Activated T-cell treated with anti-CD3 and anti-CD28 coated beads for 48 hours (primary cell): ENCODE measurements around the gene ZNF557.

Source experiments
- DNase-seq: peaks from one replicate; pipeline ENCODE4 v3.0.0-alpha.2; 2020; ENCODE audit warnings: low read depth

The ZNF557 gene

DNA sequence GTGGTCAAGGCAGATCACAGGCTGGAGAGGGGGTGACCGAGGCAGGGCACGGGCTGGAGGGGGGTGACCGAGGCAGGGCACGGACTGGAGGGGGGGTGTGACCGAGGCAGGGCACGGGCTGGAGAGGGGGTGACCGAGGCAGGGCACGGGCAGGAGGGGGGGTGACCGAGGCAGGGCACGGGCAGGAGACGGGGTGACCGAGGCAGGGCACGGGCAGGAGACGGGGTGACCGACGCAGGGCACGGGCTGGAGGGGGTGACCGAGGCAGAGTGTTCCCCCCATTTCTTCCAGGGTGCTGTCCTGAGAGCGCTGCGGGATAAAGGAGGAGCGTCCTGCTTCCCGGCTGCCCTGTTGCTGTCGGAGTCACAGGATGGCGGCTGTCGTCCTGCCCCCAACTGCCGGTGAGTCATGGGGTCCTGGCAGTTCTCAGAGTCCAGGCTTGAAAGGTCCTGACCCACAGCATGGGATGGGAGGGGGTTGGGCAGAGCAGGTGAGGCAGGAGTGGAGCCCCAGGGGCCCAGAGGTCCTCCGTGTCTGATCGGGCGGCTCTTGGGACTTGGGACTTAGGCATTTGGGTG, 5.3 kb downstream of the ZNF557 start:
- DNase-seq, result no peak

DNA sequence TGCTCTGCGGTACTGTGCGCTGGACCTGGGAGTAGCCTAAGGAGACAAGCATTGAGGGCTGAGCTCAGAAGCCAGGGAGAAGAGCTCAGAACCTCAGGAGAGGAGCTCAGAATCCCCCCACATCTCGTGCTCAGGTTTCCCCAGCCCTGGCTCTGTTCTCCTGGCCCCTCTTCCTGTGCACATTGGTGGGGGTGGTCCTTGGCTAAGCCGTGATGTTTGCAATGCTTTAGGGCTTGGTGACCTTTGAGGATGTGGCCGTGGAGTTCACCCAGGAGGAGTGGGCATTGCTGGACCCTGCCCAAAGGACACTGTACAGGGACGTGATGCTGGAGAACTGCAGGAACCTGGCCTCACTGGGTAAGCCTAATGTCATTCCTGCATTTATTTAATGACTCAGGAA, 6.6 kb downstream of the ZNF557 start:
- no peak for DNase-seq

DNA sequence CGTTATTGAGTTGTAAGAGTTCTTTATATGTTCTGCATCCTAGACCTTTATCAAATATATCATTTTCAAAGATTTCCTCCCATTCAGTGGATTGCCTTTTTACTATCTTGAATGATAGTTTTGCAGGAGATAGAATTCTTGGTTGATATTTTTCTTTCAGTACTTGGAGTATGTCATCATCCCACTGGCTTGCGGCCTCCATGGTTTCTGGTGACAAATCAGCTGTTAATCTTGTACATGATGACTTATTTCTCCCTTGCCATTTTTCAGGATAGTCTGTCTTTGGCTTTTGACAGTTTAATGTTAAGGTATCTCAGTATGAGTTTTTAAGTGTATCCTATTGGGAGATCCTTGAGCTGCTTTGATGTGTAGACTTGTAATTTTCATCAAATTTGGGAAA, 8.5 kb downstream of the ZNF557 start:
- no peak for DNase-seq

DNA sequence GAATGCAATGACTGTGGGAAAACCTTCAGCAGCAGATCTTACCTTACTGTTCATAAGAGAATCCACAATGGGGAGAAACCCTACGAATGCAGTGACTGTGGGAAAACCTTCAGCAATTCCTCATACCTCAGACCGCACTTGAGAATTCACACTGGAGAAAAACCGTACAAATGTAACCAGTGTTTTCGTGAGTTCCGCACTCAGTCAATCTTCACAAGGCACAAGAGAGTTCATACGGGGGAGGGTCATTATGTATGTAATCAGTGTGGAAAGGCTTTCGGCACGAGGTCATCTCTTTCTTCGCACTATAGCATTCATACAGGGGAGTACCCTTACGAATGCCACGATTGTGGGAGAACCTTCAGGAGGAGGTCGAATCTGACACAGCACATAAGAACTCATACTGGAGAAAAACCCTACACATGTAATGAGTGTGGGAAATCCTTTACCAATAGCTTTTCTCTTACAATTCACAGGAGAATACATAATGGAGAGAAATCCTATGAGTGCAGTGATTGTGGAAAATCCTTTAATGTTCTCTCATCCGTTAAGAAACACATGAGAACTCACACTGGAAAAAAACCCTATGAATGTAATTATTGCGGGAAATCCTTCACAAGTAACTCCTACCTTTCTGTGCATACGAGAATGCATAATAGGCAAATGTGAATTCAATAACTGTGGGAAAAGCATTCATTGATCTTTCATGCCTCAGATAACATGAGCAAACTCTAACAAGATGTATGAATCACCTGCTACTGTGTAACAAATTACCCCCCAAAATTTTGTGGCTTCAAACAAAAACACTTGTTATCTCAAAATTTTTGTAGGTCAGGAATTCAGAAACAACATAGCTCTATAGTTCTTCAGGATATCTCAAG, 13.8 kb downstream of the ZNF557 start:
- DNase-seq, result no peak

DNA sequence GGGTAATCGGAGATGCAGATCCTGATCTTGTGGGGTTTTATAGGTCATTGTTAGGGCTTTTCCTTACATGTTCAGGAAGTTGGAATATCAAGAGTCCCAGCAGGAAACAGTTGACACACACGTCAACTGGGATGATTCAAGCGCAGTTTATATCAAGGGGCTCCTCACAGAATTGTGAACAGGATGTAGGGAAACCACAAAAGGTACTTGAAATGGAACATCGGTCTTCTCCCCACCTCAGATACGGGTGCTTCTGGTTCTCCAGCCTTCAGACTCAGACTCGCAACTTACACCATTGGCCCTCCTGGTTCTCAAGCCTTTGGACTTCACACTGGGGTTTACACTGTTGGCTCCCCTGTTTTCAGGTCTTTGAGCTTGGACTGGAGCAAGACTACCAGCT, 19.5 kb downstream of the ZNF557 start:
- no peak for DNase-seq

DNA sequence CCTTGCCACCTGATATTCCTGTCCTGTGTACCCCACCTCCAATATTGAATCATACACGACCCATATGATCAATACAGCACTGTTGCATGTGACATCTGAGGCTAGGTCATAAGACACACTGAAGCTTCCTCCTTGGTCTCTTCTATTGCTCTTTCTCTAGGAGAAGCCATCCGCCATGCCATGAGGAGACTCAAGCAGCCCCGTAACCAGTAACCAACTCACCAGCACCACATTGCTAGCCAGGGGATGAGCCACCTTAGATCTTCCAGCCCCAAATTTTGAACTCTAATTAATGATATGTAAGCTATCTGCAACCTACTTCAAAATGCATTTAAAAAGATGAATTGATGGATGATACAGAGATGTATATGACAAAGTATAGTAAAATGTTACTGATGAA, 28.6 kb downstream of the ZNF557 start:
- DNase-seq, result no peak

DNA sequence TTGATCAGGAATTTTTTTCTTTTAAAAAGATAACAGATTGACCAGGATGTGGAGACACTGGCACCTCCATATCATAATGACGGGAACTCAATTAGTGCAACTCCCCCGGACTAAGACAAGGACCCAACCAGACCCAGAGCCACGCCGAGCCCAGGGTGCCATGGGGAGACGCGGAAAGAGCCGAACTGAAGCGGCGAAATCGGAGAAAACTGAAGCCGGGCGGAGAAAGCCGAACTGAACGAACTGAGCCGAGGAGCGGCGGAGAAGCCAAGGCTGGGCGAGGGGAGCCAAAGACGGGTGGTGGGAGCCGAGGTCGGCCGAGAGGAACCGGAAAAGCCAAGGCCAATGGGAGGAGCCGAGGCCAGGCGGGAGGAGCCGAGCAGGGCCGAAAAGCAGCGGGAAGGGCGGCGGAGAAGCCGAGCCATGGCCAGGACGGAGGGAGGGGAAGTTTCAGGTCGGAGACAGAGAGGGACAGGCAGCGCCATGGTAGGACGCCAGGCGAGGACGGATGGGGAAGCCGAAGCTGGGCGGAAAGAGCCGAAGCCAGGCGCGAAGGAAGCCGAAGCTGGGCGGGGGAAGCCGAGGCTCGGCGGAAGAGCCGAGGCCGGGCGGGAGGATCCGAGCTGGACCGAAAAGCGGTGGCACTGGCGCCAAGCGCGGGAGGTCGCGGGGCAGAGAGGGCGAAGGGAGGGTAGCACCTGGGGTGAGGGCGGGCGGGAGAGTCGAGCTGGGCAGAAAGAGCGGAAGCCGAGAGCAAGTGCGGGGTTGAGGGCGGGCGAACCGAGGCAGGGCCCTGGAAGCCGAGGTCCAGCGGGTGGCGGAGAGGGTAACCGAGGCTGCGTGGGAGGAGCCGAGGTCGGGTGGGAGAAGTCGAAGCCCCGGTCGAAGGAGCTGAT, 29.4 kb downstream of the ZNF557 start:
- DNase-seq, result peak; percentile 86

DNA sequence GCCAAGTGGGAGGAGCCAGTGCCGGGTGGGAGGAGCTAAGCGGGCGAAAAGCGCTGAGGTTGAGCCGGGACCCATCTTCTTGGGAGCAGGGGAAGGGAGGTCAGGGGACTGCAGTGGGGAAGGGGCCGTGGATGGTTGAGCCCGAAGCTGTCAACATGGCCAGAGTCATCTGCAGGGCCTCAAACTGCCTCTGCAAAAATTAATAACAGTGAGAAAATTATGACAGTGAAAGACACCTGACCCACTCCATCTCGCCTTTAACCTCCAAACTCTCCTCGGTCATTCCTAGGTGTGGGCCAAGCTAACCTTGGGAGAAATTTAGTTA, 30.1 kb downstream of the ZNF557 start:
- DNase-seq, result no peak

DNA sequence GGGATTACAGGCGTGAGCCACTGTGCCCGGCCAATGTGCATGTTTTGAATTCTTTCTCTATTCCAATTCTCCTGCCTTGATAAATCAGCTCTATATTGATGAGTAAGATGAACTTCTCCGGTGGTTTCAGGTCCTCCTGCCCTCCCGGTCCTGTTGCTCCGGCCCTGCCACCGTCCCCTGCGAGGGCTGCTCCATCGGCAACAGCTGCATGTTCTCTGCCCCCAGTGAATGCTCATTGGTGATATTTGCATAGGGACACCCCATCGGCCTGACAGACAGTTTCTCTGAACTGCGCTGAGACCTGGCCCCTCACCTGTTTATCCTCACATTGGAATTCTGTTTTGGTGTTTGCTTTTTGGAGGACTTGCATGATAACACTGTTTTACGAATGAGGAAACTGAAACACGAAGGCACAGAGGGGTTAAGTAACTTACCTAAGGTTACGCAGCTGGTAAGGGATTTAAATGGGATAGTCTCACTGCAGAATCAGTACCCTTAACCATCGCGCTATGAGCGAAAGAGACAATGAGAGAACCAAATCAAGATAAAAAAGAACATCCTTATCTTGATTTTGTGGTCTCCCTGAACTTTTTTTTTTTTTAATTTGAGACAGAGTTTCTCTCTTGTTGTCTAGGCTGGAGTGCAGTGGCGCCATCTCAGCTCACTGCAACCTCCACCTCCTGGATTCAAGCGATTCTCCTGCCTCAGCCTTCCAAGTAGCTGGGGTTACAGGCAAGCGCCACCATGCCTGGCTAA, 32.2 kb downstream of the ZNF557 start:
- DNase-seq, result no peak

DNA sequence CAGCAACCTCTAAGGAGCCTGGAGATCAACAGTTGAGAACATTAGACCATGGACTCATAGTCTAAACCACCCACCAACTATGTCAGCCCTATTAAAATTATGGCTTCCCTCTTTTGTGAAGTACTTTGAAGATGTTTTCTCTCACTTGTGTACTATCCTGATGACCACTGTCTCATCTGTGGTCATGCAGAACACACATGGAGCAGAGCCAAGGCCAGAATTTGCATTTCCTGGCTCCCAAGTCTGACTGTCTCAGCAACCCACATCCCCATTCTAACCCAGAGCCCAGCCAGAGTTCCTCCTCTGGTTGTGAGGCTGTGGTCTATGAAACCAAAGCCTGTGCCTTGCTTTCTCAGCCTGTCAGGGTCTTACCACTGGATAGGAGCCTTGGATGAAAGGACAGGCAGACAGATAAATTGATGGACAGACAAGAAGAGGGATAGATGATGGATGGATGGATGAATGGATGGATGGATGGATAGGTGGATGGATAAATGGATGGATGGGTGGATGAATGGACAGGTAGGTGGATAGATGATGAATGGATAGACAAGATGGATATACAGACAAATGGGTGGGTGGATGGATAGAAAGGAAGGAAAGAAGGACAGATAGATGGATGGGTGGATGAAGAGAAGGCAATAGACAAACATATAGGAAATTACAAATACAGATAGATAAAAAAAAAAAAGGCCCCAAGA, 35.4 kb downstream of the ZNF557 start:
- DNase-seq, result no peak

DNA sequence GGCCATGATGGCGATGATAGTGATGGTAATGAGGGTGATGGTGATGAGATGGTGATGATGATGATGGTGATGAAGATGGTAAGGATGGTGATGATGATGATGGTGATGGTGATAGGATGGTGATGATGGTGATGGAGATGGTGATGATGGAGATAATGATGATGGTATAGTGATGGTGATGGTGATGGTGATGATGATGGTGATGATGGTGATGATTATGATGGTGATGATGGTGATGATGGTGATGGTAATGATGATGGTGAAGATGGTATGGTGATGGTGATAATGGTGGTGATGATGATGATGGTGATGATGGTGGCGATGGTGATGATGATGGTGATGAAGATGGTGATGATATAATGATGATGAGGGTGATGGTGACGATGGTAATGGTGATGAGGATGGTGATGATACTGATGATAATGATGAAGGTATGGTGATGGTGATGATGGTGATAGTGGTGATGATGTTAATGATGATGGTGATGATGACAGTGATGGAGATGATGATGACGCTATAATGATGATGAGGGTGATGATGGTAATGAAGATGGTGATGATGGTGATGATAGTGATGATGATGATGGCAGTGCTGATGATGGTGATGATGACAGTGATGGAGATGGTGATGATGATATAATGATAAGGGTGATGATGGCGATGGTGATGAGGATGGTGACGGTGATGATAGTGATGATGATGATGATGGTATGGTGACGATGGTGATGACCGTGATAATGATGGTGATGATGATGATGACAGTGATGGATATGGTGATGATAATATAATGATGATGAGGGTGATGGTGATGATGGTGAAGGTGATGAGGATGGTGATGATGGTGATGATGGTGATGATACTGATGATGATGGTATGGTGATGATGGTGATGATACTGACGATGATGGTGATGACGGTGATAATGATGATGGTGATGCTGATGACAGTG, 37.5 kb downstream of the ZNF557 start:
- DNase-seq, result no peak

DNA sequence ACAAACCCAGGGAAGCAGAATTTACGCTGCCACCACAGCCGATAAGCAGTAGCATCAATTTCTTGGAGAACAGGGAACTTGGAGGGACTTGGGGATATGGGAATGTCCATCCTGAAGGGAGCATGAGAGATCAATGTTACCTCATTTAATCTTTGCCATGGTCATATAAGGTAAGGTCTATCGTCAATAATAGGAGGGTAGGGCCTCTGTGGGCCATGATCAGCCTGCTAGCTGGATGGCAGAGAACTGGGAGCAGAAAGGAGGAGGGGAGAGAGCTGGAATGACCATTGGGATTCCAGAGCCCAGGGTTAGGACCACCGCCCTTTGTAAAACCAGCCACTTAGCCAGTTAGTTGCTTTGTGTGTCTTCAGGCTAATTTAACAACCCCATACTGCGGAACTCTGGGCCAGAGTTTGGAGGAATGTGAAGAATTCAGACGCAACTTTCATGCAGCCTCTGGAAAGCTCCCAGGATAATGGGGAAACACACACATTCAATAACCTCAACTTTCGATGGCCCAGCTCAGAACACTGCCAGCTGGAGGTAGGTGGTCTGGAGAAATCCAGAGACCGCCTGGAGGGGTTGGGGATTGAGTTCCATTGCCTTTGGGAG, 40.3 kb downstream of the ZNF557 start:
- DNase-seq, result no peak

DNA sequence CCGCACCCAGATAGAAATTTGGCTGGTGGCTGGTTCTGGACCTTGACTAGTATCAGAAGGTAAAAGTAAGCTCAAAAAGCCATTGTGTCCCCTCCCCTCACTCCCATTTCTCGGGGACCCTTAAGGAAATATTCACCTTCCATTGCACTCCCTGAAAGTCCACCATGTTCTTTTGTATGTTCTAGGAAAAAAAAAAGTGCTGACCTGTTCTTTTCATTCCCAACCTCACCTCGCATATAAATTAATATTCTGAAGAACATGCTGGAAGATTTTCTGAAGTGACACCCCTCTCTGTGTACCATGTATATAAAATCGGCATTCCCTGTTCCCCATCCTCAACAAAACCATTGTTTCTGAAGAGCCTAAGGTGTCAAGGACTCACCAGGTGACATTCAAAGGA, 43.2 kb downstream of the ZNF557 start:
- DNase-seq, result no peak

DNA sequence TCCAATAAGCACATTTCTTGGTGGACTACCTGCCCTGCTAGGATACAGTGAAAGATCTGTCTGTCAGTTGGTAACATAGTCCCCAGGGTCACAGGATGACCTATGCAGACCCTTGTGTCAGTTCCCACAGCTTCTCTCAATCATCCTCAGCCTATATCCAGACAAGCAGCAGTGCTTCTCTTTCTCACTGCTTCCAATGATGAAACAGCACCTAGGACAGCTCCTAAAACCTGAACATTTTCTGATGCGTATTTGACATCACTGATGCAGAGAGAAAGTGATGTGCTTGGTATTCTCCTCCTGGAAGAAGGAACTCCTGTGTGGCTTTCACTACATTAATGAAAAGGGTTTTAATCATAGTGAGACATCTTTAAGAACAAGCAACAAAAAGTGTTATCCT, 43.7 kb downstream of the ZNF557 start:
- DNase-seq, result no peak

DNA sequence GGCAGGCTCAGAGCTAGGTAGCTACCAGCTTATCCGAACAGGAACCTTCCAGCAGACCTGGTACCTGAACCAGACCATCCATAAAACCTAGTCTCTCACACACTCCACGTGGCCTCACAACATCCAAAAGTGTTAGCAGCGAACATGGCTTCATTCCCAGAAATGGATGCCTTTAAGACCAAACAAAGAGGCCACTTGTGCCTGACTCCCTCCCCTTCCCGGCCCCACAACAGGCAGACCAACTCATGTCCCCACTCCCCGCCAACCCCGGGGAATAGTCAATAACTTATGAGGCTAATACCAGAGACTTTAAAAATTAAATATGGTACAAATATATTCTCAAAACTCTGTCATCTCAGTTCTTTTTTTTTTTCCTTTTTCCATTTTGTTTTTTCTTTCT, 46.2 kb downstream of the ZNF557 start:
- no peak for DNase-seq

DNA sequence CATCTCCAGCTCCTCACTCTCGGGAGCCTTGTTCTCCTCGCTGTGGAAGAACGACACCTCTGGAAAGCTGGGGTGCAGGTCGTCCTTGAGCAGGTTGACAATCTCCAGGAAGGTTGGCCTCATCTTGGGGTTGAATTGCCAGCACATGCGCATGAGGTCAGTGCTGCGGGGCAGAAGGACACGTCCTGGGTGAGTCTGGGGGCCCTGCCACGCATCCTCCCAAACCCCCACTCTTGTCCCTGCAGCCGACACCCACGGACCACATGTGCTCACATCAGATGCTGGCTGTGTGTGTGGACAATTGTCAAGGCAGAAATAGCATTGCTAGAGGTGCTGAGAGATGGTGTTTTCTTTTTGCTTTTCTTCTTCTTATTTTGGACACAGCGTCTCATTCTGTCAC, 47.7 kb downstream of the ZNF557 start:
- no peak for DNase-seq

DNA sequence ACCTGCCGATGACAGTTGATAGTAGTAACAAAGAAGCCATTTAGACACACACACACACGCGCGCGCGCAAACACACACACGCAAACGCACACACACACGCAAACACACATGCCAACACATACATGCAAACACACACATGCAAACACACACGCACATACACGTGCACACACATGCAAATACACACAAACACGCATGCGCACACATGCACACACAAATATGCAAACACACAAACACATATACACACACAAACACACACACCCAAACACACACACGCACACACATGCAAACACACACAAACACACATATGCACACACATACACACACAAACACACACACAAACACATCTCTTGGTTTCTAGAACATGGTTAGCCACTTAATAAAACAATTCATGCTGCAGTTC, 50.1 kb downstream of the ZNF557 start:
- DNase-seq, result no peak

DNA sequence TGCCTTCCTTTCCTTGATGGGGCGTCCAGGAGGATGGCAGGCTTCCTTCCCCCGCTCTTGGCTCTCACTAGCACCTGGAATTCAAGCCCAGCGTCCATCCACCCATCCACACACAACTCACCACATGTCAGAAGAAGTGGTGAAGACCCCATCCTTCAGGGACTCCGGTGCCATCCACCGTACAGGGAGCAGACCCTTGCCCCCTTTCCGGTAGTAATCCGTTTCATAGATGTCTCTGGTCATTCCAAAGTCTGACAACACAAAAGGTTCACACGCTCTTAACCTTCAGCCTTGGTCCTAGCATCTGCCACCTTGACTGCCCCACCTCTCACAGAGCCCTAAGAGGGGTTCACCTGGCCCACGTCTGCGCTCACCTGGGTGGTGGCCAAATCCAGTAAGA, 51.0 kb downstream of the ZNF557 start:
- no peak for DNase-seq

DNA sequence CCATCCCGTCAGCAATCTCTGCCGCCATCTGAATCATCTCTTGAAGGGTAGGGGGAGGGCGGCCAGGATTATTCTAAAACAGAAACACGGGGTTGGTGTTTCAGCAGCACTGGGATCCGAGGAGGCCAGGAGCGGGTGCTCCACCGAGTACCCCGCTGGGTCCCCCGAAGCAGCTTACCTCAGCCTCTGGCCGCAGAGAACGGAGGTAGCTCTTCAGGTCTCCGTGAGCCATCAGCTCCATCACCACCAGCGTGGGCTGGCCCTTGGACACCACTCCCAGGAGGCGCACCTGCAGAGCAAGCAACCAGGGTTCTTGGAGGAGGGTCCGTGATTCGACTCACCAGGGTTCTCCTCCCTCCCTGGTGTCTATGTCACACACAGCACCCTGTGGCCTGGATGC, 53.2 kb downstream of the ZNF557 start:
- no peak for DNase-seq

DNA sequence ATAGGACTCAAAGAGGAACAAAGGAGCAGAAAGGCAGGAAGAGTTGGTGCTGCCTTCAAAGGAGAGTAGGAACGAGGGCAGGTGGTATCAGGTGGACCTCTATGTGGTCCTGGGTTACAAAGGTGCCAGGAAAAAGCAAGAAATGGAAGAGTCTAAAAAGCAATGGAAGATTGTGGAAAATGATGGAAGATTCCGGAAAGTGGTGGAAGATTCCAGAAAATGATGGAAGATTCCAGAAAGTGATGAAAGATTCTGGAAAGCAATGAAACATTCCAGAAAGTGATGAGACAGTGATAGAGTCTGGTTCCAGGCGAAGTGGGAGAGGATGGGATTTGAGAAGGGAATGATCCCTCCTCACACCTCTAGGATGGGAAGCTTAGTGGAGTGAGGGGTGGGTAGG, 55.3 kb downstream of the ZNF557 start:
- no peak for DNase-seq
